RWPE1 (cell line): Measurements from ENCODE around the gene NKX2-3.

Experiments used
- CTCF ChIA-PET: fragments of 350-600 bp; sonication (Branson Sonifier 250); formaldehyde crosslinking; extraction: SDS; loops from one replicate; lab custom pipeline; 2021; lab: Yijun Ruan, JAX
- POLR2A ChIA-PET: fragments of 400-600 bp; formaldehyde crosslinking; extraction: SDS; loops from one replicate; lab custom pipeline; 2020; ENCODE audit warnings: antibody characterized with exemption; ENCODE audit not compliant: low non-redundant PET; lab: Yijun Ruan, JAX
- DNase-seq: peaks from one replicate; pipeline ENCODE4 v3.0.0; 2012; ENCODE audit warnings: low spot score
- H3K27ac ChIP-seq: fragments of 450-650 bp; 2 replicates; pipeline ENCODE4 v1.5.1; 2017
- CTCF ChIP-seq: fragments of 450-650 bp; conservative IDR thresholded peaks from 2 replicates; pipeline ENCODE4 v1.5.1; 2017; ENCODE audit warnings: low read depth, mild to moderate bottlenecking

The NKX2-3 gene

GRCh38 chr10:99535764-99536337 lies 3.1 kb downstream of the NKX2-3 start:
- no peak for TF ChIP-seq CTCF
- ChIA-PET CTCF (interaction anchor here (1.1 to 1.2 kb wide), 2 partner anchors 9 to 15 kb away, joined by 3 read pairs; no protein-coding TSS in a partner anchor), POLR2A (no interaction called here)
- DNase-seq, result no peak
- no peak overlapping the region for H3K27ac ChIP-seq

GRCh38 chr10:99536338-99537085 lies 3.8 kb downstream of the NKX2-3 start:
- no peak for DNase-seq
- POLR2A ChIA-PET, result no interaction called here
- no peak overlapping the region for H3K27ac ChIP-seq
- CTCF ChIA-PET, result interaction anchor here (0.6 to 1.2 kb wide), 4 partner anchors 8 to 175 kb away, joined by 3 to 4 read pairs (median 3); no protein-coding TSS in a partner anchor
- TF ChIP-seq CTCF, result no peak

GRCh38 chr10:99537086-99537988 lies 4.6 kb downstream of the NKX2-3 start:
- ChIA-PET CTCF (interaction anchor here (0.7 kb wide), 1 partner anchor 175 kb away, joined by 3 read pairs; no protein-coding TSS in a partner anchor), POLR2A (no interaction called here)
- no peak for TF ChIP-seq CTCF
- DNase-seq, result no peak
- no peak overlapping the region for H3K27ac ChIP-seq

GRCh38 chr10:99537989-99538917 lies 5.5 kb downstream of the NKX2-3 start:
- CTCF ChIA-PET, result interaction anchor here (0.6 kb wide), 1 partner anchor 1244 kb away, joined by 3 read pairs; no protein-coding TSS in a partner anchor
- no peak for TF ChIP-seq CTCF
- POLR2A ChIA-PET, result no interaction called here
- no peak for DNase-seq
- H3K27ac ChIP-seq, result no peak overlapping the region

- H3K27ac ChIP-seq, result no peak overlapping the region
- CTCF ChIA-PET, result no interaction called here
- POLR2A ChIA-PET, result no interaction called here
- no peak for DNase-seq
- no peak for TF ChIP-seq CTCF
Observed at GRCh38 chr10:99539120-99539519, 6.4 kb downstream of the NKX2-3 start.
